OCI-M2 (cell line): ENCODE results near the gene PLEKHN1.
"Not testable (repeated sequence)": the region's sequence is repeated elsewhere in the genome, so short reads cannot be mapped to it uniquely, and the experiment has no call there.

Source experiments
- DNase-seq: peaks from one replicate; lab custom pipeline; 2025; ENCODE audit not compliant: unreplicated experiment; lab: John Stamatoyannopoulos, UW

PLEKHN1 gene

DNA sequence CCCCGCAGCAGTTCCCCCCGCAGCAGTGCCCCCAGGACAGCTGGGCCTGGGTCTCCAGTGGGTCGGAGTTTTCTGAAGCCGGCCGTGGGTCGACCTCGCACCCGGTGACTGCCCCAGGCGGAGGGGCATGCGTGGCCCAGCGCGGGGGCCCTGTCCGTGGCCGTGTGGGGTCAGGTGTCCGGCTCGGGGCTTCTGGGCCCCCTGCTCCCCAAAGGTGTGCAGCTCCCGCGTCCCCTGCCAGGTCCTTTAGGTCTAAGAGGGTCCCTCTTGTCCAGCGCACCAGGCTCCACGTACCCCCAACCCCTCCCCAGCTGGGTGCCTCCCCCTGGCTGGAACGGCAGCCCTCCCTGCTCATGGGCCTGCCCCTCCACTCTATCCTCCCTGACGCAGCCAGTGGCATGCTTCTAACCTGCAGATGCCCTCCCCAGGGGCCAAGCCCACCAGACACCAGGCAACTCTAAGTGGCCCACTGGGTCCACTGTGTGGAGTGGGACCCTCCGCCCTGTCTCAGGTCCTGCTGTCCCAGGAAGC, 39.6 kb downstream of the PLEKHN1 start:
- DNase-seq: no peak

DNA sequence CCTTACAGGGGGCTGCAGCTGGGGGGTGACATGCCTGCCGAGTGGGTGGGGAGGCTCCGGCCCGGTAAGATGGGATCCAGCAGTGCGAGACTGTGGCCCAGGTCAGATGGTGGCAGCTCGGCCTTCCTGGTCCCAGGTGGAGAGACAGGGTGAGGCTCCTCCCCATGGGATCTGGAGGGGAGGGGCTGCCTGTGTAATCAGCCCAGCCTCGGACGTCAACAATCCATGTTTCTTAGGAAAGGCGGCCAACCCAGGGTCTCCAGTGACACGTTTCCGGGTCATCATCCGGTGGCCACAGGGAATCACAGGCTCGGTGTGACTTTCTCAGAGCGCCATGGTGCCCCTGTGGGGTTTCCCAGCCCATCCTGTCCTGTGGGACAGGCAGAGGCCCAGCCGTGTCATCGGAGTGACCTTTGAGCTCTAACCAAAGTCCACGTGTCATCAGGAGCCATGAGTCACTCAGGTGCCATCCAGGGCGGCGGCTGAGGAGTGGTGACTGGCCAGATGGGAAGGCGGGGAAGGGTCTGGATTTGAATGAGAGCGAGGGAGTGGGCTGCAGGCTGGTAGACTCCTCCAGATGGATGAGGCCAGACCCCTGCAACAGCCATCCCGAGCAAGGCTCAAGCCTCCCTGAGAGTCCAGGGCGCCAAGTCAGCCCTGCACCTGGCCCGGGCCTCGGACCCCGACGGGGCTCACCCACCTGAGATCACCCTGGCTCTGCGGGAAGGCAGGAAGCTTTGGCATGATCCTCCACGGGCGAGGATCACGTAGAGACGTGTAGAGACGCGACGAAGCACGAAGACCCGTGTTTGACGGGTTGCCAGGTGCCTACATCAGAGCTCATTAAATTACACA, 40.2 kb downstream of the PLEKHN1 start:
- no peak for DNase-seq

DNA sequence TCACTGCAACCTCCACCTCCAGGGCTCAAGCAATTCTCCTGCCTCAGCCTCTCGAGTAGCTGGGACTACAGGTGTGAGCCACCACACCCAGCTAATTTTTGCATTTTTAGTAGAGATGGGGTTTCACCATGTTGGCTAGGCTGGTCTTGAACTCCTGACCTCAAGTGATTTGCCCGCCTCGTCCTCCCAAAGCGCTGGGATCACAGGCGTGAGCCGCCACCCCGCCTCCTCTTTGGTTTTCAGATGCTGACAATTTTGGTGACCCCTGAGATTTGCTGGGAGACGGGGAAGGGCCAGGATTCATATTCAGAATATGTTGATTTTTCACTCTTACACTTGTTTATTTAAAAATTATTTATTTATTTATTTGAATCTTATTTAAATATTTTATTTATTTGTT, 43.8 kb downstream of the PLEKHN1 start:
- not testable (repeated sequence) for DNase-seq

DNA sequence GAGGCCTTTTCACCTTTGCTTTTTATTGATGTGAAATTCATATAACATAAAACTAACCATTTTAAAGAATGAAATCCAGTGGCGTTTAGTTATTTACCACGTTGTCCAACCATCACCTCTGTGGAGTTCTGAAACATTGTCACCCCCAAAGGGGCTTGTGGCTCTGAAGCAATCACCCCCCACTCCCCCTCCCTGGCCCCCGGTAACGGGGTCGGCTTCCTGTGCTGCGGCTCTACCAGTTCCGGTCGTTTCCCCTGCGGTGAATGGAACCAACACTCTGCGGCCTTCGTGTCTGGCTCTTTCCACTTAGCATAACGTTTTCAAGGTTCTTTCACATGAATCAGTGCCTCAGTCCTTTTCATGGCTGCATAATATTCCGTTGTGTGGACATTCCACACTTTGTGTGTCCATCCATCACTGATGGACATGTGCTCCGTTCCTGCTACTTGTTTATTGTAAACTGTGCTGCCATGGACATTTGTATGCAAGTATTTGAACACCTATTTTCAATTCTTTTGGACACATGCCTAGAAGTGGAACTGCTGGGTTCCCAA, 45.2 kb downstream of the PLEKHN1 start:
- DNase-seq: no peak

DNA sequence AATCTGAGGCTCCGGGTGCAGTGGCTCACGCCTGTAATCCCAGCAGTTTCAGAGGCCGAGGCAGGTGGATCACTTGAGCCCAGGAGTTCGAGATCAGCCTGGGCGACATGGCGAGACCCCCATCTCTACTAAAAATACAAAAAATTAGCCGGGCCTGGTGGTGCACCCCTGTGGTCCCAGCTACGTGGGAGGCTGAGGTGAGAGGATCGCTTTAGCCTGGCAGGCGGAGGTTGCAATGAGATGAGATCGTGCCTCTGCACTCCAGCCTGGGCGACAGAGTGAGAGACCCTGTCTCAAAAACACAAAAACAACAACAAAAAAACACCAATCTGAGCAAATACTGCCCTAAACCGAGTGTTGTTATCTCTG, 46.4 kb downstream of the PLEKHN1 start:
- DNase-seq: not testable (repeated sequence)

DNA sequence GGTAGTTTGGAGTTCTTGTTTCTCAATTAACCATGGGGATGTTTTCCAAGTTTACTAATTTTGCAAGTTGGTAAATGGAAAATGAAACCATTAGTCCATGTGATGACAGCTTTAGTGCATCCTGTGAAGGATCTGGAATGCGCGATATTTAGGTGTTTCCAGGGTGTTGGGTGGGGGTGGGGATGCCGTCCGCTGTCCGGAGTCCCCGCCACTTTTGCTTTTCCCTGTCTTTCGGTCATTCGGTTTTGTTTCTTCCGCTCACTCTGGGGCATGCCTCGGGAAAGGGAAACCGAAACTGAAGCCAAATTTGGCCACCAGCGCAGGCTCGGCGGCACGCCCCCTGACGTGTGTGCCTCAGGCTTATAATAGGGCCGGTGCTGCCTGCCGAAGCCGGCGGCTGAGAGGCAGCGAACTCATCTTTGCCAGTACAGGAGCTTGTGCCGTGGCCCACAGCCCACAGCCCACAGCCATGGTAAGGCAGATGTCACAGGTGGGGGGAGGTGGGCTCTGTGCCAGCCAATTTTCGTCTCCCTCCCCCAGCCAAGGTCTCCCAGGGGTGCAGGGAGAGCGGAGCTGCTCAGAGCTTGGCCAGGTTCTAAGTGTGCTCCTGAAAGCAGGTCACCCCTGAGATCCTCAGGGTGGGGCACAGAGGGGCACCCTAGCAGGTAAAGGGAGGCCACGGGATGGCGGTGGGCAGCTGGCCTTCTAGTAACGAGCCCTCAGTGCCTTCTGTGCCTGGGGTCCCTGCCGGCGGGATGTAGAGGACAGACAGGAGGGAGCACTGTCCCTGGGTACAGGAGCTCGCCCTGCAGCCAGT, 47.0 kb downstream of the PLEKHN1 start, which contains the start of gene ISG15:
ISG15 (plus strand) TSS at position 393 of the 817 bp plus-strand sequence; CDS start at position 470, 77 bp downstream.
- peak; percentile 40 for DNase-seq

DNA sequence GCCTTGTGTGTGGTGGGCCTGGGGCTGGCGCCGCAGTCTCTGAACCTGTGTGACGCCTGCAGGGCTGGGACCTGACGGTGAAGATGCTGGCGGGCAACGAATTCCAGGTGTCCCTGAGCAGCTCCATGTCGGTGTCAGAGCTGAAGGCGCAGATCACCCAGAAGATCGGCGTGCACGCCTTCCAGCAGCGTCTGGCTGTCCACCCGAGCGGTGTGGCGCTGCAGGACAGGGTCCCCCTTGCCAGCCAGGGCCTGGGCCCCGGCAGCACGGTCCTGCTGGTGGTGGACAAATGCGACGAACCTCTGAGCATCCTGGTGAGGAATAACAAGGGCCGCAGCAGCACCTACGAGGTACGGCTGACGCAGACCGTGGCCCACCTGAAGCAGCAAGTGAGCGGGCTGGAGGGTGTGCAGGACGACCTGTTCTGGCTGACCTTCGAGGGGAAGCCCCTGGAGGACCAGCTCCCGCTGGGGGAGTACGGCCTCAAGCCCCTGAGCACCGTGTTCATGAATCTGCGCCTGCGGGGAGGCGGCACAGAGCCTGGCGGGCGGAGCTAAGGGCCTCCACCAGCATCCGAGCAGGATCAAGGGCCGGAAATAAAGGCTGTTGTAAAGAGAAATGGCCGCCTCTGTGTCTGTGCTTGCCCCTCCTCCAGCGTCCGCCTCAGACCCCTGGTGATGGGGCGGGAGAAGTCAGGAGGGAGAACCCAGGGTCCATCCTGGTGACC, 47.8 kb downstream of the PLEKHN1 start:
- no peak for DNase-seq

DNA sequence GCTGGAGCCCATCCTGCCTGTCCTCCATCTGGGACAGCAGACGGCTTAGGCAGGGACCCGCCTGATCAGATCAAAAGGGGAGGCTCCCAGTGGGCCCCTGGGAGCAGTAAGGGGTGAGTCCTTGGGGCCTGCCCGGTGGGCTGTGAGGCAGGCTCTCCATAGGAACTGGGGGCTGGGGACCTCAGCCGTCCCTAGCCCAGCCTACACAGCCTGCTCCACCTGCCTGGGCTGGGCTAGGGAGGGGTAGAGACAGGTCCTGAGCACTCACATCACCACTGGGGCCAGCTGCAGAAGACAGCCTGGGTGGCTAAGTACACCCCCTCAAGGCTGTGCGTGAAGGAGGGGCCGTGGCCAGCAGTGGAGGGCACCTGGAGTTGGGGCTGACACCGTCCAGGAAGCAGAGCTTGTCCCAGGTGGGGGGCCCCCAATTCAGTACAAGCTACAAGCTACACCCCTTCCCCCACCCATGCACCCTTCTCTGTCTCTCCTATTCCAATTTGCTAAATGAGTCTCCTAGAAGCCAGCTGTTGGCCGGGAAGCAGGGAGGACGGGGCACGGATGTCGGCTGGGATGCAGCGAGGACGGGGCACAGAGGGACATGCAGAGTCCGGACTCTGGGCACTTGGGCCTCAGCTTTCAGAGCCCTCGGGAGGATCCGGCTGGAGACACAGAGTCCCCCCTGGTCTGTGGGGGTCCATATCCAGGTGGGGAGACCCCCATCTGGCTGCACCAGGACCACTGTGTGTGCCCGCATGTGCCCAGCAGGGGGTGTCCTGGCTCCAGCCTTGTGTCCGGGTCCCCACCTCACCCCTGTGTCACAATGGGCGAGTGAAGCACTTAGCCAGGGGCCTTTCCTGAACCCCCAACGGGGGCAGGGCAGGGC, 48.8 kb downstream of the PLEKHN1 start:
- DNase-seq: no peak

DNA sequence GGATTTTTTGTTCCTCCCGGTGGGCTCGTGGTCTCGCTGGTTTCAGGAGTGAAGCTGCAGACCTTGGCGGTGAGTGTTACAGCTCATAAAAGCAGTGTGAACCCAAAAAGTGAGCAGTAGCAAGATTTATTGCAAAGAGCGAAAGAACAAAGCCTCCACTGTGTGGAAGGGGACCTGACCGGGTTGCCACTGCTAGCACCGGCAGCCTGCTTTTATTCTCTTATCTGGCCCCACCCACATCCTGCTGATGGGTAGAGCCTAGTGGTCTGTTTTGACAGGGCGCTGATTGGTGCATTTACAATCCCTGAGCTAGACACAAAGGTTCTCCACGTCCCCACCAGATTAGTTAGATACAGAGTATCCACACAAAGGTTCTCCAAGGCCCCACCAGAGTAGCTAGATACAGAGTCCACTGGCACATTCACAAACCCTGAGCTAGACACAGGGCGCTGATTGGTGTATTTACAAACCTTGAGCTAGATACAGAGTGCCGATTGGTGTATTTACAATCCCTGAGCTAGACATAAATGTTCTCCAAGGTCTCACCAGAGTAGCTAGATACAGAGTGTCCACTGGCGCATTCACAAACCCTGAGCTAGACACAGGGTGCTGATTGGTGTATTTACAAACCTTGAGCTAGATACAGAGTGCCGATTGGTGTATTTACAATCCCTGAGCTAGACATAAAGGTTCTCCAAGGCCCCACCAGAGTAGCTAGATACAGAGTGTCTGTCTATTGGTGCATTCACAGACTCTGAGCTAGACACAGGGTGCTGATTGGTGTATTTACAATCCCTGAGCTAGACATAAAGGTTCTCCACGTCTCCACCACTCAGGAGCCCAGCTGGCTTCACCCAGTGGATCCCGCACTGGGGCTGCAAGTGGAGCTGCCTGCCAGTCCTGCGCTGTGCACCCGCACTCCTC, 51.4 kb downstream of the PLEKHN1 start:
- not testable (repeated sequence) for DNase-seq

DNA sequence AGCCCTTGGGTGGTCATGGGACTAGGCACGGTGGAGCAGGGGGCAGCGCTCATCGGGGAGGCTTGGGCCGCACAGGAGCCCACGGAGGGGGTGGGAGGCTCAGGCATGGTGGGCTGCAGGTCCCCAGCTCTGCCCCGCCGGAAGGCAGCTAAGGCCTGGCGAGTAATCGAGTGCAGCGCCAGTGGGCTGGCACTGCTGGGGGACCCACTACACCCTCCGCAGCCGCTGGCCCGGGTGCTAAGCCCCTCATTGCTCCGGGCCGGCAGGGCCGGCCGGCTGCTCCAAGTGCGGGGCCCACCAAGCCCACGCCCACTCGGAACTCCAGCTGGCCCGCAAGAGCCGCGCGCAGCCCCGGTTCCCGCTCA, 52.0 kb downstream of the PLEKHN1 start:
- not testable (repeated sequence) for DNase-seq

DNA sequence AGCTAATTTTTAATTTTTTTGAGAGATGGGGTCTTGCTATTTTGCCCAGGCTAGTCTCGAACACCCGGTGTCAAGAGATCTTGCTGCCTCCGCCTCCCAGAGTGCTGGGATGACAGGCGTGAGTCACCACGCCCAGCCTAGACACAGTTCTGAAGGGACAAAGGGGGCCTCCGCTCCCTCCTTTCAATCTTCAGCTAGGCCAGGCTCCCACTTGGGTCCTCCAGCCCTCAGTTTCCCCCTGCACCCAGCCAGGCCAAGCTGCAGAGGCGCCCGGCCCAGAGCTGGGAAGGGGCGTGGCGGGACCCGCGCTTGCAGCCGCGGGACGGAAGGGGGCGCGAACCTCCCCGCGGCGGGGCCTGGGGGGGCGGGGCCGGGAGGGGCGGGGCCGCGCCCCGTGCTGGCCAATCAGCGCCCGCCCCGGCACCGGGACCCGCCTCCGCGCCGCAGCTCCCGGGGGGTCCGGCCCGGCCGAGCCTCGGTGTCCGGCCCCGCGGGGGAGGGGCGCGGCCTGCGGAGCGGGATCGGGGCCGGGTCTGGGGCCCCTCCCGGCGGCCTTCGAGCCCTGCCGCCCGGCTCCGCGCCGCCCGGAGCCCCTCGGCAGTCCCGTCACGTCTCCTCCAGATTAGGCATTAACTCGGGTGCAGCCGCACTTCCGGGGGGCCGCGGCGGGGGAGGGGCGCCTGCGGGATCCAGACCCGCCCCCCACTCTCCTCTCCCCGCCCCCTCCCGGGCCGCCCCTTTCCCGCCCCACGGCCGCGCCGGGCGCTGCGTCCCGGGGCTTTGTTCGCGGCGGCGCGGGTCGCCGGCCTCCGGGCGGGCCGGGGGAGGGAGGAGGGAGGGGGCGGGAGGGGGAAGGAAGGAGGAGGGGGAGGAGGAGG, 53.1 kb downstream of the PLEKHN1 start:
- no peak for DNase-seq

DNA sequence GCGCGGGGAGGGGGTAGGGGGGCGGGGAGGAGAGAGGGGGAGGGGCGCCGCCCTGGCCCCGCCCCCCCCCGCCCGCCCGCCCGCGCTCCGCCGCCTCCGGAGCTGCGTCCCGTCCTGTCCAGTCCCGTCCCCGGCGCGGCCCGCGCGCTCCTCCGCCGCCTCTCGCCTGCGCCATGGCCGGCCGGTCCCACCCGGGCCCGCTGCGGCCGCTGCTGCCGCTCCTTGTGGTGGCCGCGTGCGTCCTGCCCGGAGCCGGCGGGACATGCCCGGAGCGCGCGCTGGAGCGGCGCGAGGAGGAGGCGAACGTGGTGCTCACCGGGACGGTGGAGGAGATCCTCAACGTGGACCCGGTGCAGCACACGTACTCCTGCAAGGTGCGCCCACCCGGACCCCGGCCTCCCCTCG, 53.7 kb downstream of the PLEKHN1 start, which contains the start of gene AGRN:
AGRN (plus strand) TSS at position 121 of the 405 bp plus-strand sequence; CDS start at position 174, 53 bp downstream.
- DNase-seq: no peak

DNA sequence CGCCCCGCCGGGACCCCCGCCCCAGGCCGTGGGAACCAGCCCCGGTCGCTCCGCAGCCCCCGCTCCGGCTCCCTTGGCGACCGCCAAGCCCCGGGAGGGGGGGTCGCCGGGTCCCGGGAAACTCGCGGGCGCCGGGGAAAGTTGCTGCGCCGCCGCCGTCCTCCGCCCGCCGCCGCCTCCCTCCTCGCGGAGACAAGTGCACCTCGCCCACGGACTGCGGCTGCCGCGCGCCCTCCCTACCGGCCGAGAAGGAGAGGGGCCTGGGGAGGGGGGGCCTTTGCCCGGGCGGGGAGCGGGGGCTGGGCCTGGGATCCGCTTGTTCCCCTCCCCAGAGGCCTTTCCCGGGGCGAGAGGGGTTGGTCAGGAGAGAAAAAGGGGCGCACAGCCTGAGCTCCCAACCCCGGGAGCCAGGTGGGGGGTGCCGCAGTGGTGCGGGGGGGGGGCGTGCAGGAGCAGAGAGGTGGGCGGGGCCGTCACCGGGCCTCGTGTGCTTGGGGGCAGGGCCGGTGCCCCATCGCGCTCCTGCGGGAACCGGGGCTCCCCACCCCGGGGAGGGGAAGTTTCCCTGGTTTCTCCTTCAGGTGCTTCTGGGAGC, 54.2 kb downstream of the PLEKHN1 start:
- DNase-seq: no peak

DNA sequence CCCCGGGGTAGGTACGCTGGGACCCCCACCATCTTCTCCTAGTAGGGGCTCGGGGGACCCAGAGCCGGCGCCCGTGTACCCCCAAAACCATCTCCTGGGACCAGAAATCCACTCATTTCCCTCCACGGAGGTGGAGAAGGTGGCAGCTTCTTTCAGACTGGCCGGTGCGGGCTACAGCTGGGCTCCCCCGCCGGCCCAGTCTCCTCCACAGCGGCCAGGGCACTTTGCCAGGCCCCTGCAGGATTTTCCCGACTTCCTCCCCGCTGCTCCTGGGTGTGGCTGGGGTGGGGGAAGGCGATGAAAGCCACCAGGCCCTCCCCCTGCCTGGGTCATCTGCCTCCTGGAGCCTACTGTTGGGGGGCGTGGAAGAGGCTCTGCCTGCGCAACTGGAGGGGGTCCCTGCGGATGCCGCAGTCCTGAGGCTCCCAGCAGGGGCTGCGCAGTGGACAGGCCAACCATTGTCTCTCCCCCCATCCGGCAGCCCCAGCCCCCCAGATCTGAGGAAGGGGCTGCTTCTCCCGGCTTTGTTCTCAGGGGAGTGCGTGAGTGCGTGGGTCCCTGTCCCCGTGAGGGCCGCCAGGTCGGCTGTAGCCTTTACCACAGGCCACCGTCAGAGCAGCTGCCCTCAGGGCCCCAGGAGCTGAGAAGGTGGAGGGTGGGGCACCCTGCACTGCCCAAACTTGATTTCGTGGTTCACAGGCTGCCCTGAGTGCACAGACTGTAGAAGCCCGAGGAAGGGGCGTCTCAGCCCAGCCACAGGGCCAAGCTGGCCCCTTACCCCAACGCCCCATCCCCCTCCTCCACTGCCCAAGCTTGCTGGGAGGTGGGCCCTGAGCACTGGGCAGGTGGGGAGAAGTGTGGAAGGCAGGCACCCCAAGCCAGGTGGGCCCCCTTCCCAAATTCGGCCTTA, 55.0 kb downstream of the PLEKHN1 start:
- DNase-seq: no peak

DNA sequence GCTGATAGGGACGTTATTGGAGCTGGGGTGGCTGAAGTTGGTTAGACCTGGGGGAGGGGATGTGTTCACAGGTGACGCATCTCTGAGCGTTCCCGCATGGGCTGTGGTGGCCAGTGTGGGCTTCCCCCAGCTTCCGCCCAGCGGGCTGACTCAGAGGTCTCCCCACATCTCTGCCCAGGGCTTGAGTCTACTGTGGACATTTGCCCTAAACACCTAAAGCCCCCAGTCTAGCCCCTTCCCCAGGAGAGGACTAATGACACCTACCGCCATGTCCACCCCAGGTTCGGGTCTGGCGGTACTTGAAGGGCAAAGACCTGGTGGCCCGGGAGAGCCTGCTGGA, 55.6 kb downstream of the PLEKHN1 start:
- DNase-seq: no peak

DNA sequence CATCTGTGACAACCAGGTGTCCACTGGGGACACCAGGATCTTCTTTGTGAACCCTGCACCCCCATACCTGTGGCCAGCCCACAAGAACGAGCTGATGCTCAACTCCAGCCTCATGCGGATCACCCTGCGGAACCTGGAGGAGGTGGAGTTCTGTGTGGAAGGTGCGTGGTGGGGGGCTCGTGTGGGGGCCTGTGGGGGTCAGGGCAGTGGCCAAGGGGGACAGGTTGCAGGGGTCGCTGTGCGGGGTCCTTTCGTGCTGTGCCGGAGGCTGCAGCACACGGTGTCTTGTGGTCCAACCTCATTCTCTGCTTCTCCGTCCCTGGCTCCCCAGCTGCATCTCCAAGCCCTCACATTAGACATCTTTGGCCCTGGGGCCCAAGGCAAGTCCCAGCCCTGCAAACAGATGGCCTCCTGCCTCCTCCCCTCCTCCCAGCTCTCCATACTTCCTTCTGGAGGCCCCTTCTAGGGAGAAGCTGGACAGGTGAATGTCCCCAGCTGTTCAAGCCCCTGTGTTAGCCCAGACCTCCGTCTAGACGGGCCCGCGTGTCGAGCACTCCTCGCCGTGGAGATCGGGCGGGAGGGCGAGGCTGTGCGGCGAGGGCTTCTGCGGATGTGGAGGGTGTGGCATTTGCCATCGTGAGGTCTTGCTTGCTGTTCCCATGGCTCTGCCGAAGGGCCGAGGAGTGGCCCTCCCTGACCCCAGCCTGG, 56.2 kb downstream of the PLEKHN1 start:
- DNase-seq: no peak
